K562 (cell line): ENCODE data around the gene KCNJ15. TPM values are rescaled to one million over a fixed set of nuclear protein-coding genes. Genes with fewer than 3 reads are reported as not detected.

ENCODE experiments used
- BCLAF1 ChIP-seq, 2 experiments: fragments of 450-650 bp in 1 of 2; IDR thresholded peaks; 2 replicates each; pipeline ENCODE4 v1.6.1; 2011 to 2017; ENCODE audit warnings: low read depth in 2 of 2, antibody characterized with exemption in 1 of 2, borderline replicate concordance in 1 of 2, low read length in 1 of 2, mild to moderate bottlenecking in 1 of 2, mixed read lengths in 1 of 2; ENCODE audit not compliant: control insufficient read depth in 1 of 2
- C11orf30 ChIP-seq: fragments of 450-650 bp; IDR thresholded peaks from 2 replicates; pipeline ENCODE4 v1.6.1; 2016; ENCODE audit warnings: low read depth, mild to moderate bottlenecking
- CBFA2T2 ChIP-seq: fragments of 450-650 bp; conservative IDR thresholded peaks from 2 replicates; pipeline ENCODE4 v1.6.1; 2017; ENCODE audit warnings: mild to moderate bottlenecking
- CEBPB ChIP-seq: fragments of 450-650 bp; IDR thresholded peaks from 2 replicates; pipeline ENCODE4 v1.6.1; 2016; ENCODE audit warnings: missing genetic modification characterization, missing compliant biosample characterization
- FOSL1 ChIP-seq: fragments of 200-800 bp; sonication (Bioruptor generic); conservative IDR thresholded peaks from 2 replicates; pipeline ENCODE4 v1.6.1; 2016; ENCODE audit warnings: missing genetic modification characterization, missing compliant biosample characterization
- FOXJ2 ChIP-seq: fragments of 200-800 bp; sonication (Bioruptor generic); IDR thresholded peaks from 2 replicates; pipeline ENCODE4 v1.6.1; 2016; ENCODE audit warnings: missing genetic modification characterization, missing compliant biosample characterization
- FOXP1 ChIP-seq: sonication (generic); formaldehyde crosslinking; IDR thresholded peaks from 2 replicates; pipeline ENCODE4 v1.8.0; 2022; ENCODE audit warnings: mild to moderate bottlenecking, missing genetic modification reagents
- GATA2 ChIP-seq: sonication (generic); formaldehyde crosslinking; IDR thresholded peaks from 2 replicates; pipeline ENCODE4 v1.4.0; 2020; ENCODE audit warnings: mild to moderate bottlenecking, missing genetic modification reagents
- IRF1 ChIP-seq: sonication (generic); formaldehyde crosslinking; IDR thresholded peaks from 2 replicates; pipeline ENCODE4 v1.8.0; 2022; ENCODE audit warnings: missing genetic modification reagents, mild to moderate bottlenecking, borderline replicate concordance
- LEF1 ChIP-seq: fragments of 450-650 bp; IDR thresholded peaks from 2 replicates; pipeline ENCODE4 v1.6.1; 2016; ENCODE audit warnings: mild to moderate bottlenecking
- OTX1 ChIP-seq: fragments of 450-650 bp; formaldehyde crosslinking; IDR thresholded peaks from 2 replicates; pipeline ENCODE4 v1.4.0; 2022; ENCODE audit warnings: mild to moderate bottlenecking
- SRSF7 ChIP-seq: fragments of 200-400 bp; formaldehyde crosslinking; optimal IDR thresholded peaks from 2 replicates; pipeline ENCODE3; 2017; ENCODE audit warnings: mild to moderate bottlenecking, low read depth, low read length
- SRSF9 ChIP-seq: fragments of 200-400 bp; formaldehyde crosslinking; IDR thresholded peaks from 2 replicates; pipeline ENCODE4 v1.6.1; 2017; ENCODE audit warnings: low read depth, low read length, borderline replicate concordance
- ZNF140 ChIP-seq: fragments of 250-450 bp; sonication (Bioruptor Pico); IDR thresholded peaks from 2 replicates; pipeline ENCODE4 v1.8.0; 2021; ENCODE audit warnings: moderate library complexity, mild to moderate bottlenecking, inconsistent platforms
- ZNF280A ChIP-seq: fragments of 450-650 bp; IDR thresholded peaks from 2 replicates; pipeline ENCODE4 v1.6.1; 2018; ENCODE audit warnings: mild to moderate bottlenecking, low read depth; ENCODE audit not compliant: partially characterized antibody
- ZNF740 ChIP-seq, 3 experiments: fragments of 200-800 bp in 1 of 3; sonication (Bioruptor generic) in 1 of 3; sonication (generic) in 1 of 3; formaldehyde crosslinking in 1 of 3; IDR thresholded peaks; 2 replicates each; pipeline versions ENCODE4 v1.6.1 to v1.8.0; 2016 to 2022; ENCODE audit warnings: mild to moderate bottlenecking in 2 of 3, missing compliant biosample characterization in 2 of 3, missing genetic modification characterization in 2 of 3, missing genetic modification reagents in 1 of 3
- ZNF830 ChIP-seq: fragments of 250-450 bp; sonication (Bioruptor Pico); IDR thresholded peaks from 2 replicates; pipeline ENCODE4 v1.5.0; 2021; ENCODE audit warnings: mild to moderate bottlenecking
- polyA plus RNA-seq, 8 experiments: library from polyadenylated mRNA; depleted of rRNA in 4 of 8; stranded (reverse) in 5 of 8; unstranded in 3 of 8; fragments of >200 nt; fragmentation: Nextera tagmentation in 2 of 8; fragmentation: Illumina TruSeq in 1 of 8; extraction: Ambion mirVana in 2 of 8; extraction: Trizol in 1 of 8; gene quantifications; 2 replicates each; pipeline versions ENCODE4 v1.2.1 to v1.2.3, GENCODE V29; 2011 to 2014; ENCODE audit warnings: inconsistent platforms in 1 of 8, missing spikeins in 1 of 8
- total RNA-seq, 7 experiments: library from RNA; depleted of rRNA in 6 of 7; stranded (reverse); fragments of >200 nt in 6 of 7; fragmentation: Illumina TruSeq in 2 of 7; extraction: Trizol in 2 of 7; gene quantifications; 2 replicates each; pipeline versions ENCODE4 v1.2.1 to v1.2.3, GENCODE V29; 2011 to 2021; ENCODE audit warnings: low replicate concordance in 1 of 7
- TF ChIP-seq, protein P1 (sequence below): fragments of 450-650 bp; formaldehyde crosslinking; conservative IDR thresholded peaks from 2 replicates; pipeline ENCODE4 v1.4.0; 2022; ENCODE audit warnings: mild to moderate bottlenecking, missing genetic modification characterization
- TF ChIP-seq, protein P2 (sequence below): sonication (generic); formaldehyde crosslinking; IDR thresholded peaks from 2 replicates; pipeline ENCODE4 v1.8.0; 2022; ENCODE audit warnings: mild to moderate bottlenecking, low read depth, missing genetic modification reagents

The KCNJ15 gene
- total and polyA plus RNA-seq, 9 of the 15 experiments (the other 6 are each of a cell fraction or from before 2014, with no cell fraction given), result 0.20 to 3.0 (median 0.72) TPM; not detected in 1

DNA sequence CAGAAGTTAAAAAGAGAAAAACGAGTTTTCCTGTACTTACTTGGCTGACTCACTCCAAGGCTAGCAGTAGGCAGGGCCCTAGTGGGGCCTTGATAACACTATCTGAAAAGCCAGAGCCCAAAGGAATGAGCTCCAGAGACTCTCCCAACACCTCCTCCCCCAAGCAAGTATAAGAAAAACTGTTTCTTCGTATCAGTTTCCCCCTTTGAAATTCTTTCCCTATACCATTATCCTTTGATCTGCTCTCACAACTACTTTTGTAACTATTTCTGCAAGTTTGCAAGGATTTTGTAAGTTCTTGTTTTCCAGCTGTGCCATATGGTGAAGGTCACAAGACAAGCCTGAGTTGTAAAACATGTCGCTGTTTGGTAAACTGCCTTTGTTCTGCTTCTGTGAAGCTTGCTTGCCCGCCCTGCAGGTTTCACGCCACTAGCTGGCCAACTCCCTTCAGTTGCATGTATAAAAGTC, 36.5 kb upstream of the KCNJ15 start (continued):
- TF ChIP-seq OTX1 (no peak), LEF1 (peak; percentile 87), FOXP1 (no peak), BCLAF1 (IDR thresholded peaks at IDR 0.05; ENCODE audit: borderline replicate concordance in 1 of 2, control insufficient read depth in 1 of 2, low read depth in 2 of 2, low read length in 1 of 2) (no peak), CBFA2T2 (peak; percentile 85), ZNF830 (no peak), ZNF280A (no peak), GATA2 (CRISPR knock-in tag) (peak; percentile 43; the same call in 1 of the 2 replicates), SRSF7 (no peak), SRSF9 (no peak), FOXJ2 (tag) (no peak), C11orf30 (no peak), FOSL1 (tag) (peak; percentile 75), IRF1 (no peak), ZNF740 (CRISPR knock-in tag; IDR thresholded peaks at IDR 0.05) (no peak), ZNF740 (tag; IDR thresholded peaks at IDR 0.05) (no peak), CEBPB (no peak), ZNF140 (no peak)
- TF ChIP-seq, protein P1, sequence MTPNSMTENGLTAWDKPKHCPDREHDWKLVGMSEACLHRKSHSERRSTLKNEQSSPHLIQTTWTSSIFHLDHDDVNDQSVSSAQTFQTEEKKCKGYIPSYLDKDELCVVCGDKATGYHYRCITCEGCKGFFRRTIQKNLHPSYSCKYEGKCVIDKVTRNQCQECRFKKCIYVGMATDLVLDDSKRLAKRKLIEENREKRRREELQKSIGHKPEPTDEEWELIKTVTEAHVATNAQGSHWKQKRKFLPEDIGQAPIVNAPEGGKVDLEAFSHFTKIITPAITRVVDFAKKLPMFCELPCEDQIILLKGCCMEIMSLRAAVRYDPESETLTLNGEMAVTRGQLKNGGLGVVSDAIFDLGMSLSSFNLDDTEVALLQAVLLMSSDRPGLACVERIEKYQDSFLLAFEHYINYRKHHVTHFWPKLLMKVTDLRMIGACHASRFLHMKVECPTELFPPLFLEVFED (CRISPR knock-in tag), result no peak
- TF ChIP-seq, protein P2, sequence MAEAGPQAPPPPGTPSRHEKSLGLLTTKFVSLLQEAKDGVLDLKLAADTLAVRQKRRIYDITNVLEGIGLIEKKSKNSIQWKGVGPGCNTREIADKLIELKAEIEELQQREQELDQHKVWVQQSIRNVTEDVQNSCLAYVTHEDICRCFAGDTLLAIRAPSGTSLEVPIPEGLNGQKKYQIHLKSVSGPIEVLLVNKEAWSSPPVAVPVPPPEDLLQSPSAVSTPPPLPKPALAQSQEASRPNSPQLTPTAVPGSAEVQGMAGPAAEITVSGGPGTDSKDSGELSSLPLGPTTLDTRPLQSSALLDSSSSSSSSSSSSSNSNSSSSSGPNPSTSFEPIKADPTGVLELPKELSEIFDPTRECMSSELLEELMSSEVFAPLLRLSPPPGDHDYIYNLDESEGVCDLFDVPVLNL (CRISPR knock-in tag), result no peak
